HG02588 (cell line): Measurements from ENCODE around the gene SIRPB1.
"Not testable (repeated sequence)": the region's sequence is repeated elsewhere in the genome, so short reads cannot be mapped to it uniquely, and the experiment has no call there.

Experiments
- ATAC-seq: cut with Tn5 transposase; IDR thresholded peaks from one replicate; pipeline ENCODE4 v1.9.1; 2021; ENCODE audit warnings: mild to moderate bottlenecking, moderate library complexity; ENCODE audit not compliant: unreplicated experiment

The SIRPB1 gene

GRCh38 chr20:1619861-1620444 is at the start of gene SIRPB1:
Gene SIRPB1, minus strand, starts transcription at chr20:1620009. Its CDS starts 65 bp downstream, at chr20:1619944.
- no peak for ATAC-seq

DNA sequence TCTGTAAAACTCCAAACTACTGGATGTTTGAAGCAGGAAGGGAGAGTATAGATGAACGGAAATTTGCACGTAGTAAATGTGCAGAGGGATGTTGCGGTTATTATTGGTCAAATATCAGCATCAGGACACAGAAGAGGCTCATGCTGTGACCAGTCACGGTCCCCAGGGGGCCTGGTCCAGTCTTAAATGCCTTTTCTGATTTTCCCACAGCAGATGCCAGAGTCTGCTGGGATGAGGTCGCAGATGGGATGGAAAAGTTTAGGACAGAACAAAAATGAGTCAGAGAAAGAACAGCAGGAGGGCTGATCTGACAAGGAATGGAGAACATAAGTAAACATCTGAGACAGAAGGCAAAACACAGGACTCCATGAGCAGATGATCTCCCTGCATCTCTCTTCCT is 49.5 kb upstream of the SIRPB1 start:
- ATAC-seq, result no peak

GRCh38 chr20:1667502-1668085 is 47.8 kb upstream of the SIRPB1 start:
- no peak for ATAC-seq

- no peak for ATAC-seq
These were observed 47.0 kb upstream of the SIRPB1 start for GRCh38 chr20:1666802-1667201.

- no peak for ATAC-seq
These were observed 45.5 kb upstream of the SIRPB1 start for GRCh38 chr20:1665345-1665744.

DNA sequence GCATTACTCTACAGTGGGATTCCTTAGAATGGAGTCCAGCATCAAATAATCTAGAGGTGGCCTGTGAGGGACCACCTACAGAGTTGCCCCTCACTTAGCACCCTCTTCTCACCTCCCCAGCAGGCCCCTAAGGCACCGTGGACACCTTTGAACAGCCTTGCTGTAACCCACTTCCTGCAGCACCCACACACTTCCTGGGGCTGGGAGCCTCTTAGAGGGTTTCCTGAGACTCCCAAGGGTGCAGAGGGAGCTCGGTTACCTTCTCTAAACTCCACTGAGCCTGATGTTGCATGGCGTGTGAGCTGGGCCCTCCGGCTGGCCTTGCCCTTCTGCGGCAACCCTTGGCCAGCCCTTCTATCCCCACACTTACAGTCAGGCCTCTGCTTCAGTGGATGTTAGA is 45.1 kb upstream of the SIRPB1 start:
- ATAC-seq, result no peak

GRCh38 chr20:1663917-1664316 is 44.1 kb upstream of the SIRPB1 start:
- no peak for ATAC-seq

DNA sequence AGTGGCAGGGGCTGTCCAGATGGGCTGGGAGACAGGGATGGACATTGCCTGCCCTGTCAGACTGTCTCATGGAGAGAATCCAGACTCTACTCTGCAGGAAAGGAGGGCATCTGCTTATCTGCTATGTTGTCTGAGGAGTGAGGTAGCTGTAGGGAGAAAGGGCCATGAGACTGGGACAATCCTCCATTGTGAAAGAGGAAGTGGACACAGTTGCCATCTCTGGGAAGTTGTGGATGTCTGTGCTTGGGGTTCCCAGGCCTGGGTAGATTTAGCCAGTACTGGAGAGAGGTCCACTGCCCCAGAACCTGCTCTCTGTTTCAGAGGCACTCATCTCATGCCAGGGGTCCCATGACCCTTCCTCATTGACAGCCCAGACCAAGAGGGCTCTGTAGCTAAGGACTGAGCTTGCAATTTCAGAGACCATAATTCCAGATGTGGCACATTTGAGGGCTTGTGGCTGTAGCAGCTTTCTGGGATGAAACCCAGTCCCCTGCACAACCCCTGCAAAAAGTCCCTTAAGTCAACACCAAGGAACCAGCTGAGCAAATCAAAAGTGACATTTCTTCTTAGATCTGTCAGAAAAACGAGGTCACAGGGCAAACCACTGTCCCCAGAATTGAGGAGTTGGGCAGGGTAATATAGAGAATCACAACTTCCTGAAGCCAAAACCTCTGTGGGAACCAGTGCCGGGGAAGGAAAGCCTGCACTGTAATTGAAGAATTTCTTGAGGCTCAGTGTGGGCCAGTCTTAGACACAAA is 41.9 kb upstream of the SIRPB1 start:
- ATAC-seq, result no peak

- ATAC-seq, result no peak
These were observed 40.4 kb upstream of the SIRPB1 start for GRCh38 chr20:1660246-1660645.

- ATAC-seq, result no peak
These were observed 37.9 kb upstream of the SIRPB1 start, which contains the start of gene SIRPG for GRCh38 chr20:1657556-1658334. Gene SIRPG, minus strand, starts transcription at chr20:1657779. Its CDS starts 65 bp downstream, at chr20:1657714.

- no peak for ATAC-seq
These were observed 37.0 kb upstream of the SIRPB1 start for GRCh38 chr20:1656844-1657243.

DNA sequence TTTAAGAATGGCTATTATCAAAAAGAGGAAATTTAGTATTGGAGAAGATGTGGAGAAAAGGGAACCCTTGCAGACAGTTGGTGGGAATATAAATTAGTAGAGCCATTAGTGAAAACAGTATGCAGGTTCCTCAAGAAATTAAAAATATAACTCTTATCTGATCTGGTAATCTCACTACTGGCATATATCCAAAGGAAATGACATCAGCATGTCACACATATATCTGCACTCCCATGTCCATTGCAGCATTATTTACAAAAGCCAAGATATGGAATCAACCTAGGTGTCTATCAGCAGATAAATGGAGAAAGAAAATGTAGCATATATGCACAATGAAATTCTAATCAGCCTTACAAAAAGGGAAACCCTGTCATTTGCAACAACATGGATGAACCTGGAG is 35.2 kb upstream of the SIRPB1 start:
- no peak for ATAC-seq

GRCh38 chr20:1652960-1653359 is 33.2 kb upstream of the SIRPB1 start:
- no peak for ATAC-seq

DNA sequence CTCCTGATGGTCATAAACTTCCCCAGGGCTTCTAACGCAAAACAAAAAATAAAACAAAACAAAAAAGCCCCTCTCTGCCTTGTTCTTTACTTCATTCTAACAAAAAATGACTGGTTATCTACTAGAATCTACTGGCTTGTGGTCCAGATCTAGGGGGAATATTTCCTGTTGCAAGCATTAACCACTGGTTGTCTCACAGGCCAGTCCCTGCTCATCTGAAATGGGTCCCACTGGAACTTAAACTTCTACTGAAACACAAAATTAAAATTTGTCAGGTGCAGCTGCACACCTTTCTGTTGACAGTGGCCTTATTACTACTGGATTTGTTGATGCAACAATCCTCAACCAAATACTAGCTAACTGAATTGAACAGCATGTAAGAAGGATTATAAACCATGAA is 32.3 kb upstream of the SIRPB1 start:
- ATAC-seq, result no peak

GRCh38 chr20:1651268-1652058 is 31.7 kb upstream of the SIRPB1 start:
- no peak for ATAC-seq

- ATAC-seq, result no peak
These were observed 28.3 kb upstream of the SIRPB1 start for GRCh38 chr20:1648101-1648500.

GRCh38 chr20:1646975-1647431 is 27.2 kb upstream of the SIRPB1 start:
- ATAC-seq, result no peak

DNA sequence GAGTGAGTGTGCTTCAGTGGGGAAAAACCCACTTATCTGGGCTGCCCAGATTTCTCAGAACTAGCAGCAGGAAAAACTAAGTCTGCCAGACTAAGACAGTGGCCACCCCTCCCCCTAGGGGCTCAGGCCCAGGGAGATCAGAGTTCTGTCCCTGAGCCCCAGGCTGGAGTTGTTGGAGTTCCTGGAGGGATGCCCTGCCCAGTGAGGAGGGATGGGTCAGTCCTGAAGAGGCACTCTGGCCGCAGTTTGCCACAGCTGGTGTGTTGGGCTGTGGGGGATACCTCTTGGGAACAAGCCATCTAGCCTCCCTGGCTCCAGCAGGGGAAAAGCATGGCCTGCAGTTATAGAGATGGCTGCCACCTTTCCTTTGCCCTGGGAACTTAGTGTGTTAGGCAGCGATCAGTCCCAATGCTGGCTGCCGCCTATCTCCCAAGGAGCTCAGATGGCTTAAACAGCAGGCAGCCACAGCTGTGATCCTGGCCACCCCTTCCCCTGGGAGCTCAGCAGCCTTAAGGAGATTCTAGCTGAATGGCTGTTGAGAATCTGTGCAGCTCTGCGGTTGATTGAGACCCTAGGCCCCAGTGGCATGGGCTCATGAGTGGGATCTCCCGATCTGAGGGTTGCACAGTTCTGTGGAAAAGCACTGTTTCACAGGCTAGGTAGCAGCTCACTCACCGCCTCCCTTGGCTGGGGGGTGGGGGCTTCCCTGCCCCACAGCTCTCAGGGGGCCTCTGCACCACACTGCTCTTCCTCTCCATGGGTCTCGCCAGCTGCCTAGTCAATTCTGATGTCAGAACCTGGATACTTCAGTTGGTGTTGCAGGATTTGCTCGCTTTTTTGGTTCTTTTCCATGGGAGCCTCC is 24.5 kb upstream of the SIRPB1 start:
- ATAC-seq, result no peak

- ATAC-seq, result not testable (repeated sequence)
These were observed 18.8 kb upstream of the SIRPB1 start for GRCh38 chr20:1638643-1639042.

GRCh38 chr20:1637755-1638154 is 17.9 kb upstream of the SIRPB1 start:
- no peak for ATAC-seq
